OCI-LY1 (cell line): ENCODE results near the gene GNAI1.

Experiments
- EZH2 ChIP-seq: fragments of 200-600 bp; sonication (generic), shearing (Covaris generic); IDR thresholded peaks from 2 replicates; pipeline ENCODE4 v1.8.0; 2017; ENCODE audit warnings: borderline replicate concordance, mixed run types, mild to moderate bottlenecking, antibody characterized with exemption, low read length, moderate library complexity, mixed read lengths
- TF ChIP-seq, protein P1 (sequence below): fragments of 200-600 bp; sonication (generic), shearing (Covaris generic); IDR thresholded peaks from 2 replicates; pipeline ENCODE4 v1.5.1; 2017; ENCODE audit warnings: mild to moderate bottlenecking, antibody characterized with exemption, low read length, moderate library complexity, mixed read lengths

- TF ChIP-seq, protein P1, sequence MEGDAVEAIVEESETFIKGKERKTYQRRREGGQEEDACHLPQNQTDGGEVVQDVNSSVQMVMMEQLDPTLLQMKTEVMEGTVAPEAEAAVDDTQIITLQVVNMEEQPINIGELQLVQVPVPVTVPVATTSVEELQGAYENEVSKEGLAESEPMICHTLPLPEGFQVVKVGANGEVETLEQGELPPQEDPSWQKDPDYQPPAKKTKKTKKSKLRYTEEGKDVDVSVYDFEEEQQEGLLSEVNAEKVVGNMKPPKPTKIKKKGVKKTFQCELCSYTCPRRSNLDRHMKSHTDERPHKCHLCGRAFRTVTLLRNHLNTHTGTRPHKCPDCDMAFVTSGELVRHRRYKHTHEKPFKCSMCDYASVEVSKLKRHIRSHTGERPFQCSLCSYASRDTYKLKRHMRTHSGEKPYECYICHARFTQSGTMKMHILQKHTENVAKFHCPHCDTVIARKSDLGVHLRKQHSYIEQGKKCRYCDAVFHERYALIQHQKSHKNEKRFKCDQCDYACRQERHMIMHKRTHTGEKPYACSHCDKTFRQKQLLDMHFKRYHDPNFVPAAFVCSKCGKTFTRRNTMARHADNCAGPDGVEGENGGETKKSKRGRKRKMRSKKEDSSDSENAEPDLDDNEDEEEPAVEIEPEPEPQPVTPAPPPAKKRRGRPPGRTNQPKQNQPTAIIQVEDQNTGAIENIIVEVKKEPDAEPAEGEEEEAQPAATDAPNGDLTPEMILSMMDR, result no peak
- TF ChIP-seq EZH2, result no peak
These were observed 119.0 kb downstream of the GNAI1 start for GRCh38 chr7:80253653-80254052.
